HG03175 (cell line): ENCODE data around the gene KCNJ10.

Source experiments
- ATAC-seq: cut with Tn5 transposase; IDR thresholded peaks from one replicate; pipeline ENCODE4 v1.9.1; 2021; ENCODE audit warnings: mild to moderate bottlenecking, moderate library complexity; ENCODE audit not compliant: unreplicated experiment

Gene KCNJ10

DNA sequence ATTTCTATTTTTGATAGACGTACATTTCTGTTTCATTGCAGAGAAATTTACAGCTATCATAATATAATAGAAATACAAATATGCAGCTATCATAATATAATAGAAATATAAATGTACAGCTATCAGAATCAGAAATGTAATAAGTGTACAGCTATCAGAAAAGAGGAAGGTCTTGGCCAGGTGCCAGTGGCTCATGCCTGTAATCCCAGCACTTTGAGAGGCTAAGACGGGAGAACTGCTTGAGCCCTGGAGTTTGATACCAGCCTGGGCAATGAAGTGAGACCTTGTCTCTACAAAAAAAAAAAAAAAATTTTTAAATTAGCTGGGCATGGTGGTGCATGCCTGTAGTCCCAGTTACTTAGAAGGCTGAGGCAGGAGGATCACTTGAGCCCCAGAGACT is 76.0 kb downstream of the KCNJ10 start:
- no peak for ATAC-seq

GRCh38 chr1:159992161-159992560 is 77.8 kb downstream of the KCNJ10 start:
- no peak for ATAC-seq

GRCh38 chr1:159991513-159991912 is 78.4 kb downstream of the KCNJ10 start:
- no peak for ATAC-seq

- no peak for ATAC-seq
These were observed 80.0 kb downstream of the KCNJ10 start for GRCh38 chr1:159990005-159990404.

GRCh38 chr1:159989581-159989980 is 80.4 kb downstream of the KCNJ10 start:
- ATAC-seq, result no peak

DNA sequence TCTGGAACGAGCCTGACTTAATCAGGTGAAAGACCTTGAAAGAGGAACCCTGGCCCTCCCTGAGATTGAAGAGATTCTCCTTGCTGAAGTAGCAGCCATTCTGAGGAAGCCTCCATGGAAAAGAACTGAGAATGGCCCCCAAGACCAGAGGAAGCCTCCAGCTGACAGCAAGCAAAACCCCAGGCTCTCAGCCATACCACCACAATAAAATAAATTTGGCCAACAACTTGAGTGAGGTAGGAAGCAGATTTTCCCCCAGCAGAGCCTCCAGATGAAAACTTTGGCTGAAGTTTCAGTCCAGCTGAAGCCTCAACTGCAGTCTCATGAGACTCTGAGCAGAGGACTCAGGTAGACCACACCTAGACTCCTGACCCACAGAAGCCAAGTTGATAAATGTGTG is 82.0 kb downstream of the KCNJ10 start:
- ATAC-seq, result no peak

GRCh38 chr1:159987186-159987585 is 82.8 kb downstream of the KCNJ10 start:
- ATAC-seq, result no peak

- ATAC-seq, result no peak
These were observed 83.4 kb downstream of the KCNJ10 start for GRCh38 chr1:159986531-159986930.

DNA sequence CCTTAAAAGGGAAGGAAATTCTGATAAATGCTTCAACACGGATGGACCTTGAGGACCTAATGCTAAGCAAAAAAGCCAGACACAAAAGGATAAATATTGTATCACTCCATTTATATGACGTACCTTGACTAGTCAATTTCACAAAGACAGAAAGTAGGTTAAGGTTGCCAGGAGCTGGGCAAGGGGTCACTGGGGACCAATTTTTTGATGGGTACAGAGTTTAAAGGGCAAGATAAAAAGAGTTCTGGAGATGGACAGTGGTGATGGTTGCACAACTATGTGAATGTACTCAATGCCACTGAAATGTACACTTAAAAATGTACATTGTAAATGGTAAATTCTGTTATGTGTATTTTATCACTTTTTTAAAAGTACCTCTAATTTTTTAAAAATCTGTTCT is 83.9 kb downstream of the KCNJ10 start:
- no peak for ATAC-seq

- no peak for ATAC-seq
These were observed 84.5 kb downstream of the KCNJ10 start for GRCh38 chr1:159985473-159985872.

DNA sequence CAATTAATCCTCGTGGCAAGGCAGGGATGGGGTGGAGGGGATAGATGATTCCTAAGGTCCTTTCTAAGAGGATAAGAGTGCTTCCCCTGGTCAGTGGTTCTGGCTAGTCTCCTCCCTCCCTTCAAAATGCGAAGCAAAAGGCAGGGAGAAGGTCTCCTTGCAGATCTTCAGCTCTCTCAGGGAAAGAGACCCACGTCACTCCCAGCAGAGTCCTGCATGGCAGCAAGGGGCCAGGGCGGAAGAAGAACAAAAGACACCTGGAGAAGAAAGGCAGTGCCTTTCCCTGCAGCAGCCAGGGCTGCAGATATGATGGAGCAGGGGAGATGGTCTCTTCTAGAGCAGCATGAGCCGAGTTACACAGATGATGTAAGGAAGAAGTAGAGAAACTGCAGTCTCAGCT is 86.3 kb downstream of the KCNJ10 start:
- ATAC-seq, result no peak

DNA sequence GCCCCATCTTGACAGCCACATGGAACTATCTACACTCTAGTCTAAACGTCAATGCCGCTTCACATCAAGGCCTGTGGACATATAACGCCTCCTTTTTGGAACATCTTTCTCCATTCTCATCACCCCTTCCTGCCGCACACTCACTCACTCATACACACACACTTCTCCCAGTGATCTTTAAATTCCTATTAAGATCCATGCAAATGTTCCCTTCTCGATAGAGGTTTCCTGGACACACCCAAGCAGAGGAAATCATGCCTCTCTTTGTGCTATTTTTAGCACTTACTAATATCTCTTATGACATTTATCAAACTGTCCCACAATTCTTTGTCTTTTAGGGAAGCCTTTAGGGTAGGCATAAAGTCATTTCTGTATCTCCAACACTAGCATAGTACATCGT is 87.7 kb downstream of the KCNJ10 start:
- ATAC-seq, result no peak

DNA sequence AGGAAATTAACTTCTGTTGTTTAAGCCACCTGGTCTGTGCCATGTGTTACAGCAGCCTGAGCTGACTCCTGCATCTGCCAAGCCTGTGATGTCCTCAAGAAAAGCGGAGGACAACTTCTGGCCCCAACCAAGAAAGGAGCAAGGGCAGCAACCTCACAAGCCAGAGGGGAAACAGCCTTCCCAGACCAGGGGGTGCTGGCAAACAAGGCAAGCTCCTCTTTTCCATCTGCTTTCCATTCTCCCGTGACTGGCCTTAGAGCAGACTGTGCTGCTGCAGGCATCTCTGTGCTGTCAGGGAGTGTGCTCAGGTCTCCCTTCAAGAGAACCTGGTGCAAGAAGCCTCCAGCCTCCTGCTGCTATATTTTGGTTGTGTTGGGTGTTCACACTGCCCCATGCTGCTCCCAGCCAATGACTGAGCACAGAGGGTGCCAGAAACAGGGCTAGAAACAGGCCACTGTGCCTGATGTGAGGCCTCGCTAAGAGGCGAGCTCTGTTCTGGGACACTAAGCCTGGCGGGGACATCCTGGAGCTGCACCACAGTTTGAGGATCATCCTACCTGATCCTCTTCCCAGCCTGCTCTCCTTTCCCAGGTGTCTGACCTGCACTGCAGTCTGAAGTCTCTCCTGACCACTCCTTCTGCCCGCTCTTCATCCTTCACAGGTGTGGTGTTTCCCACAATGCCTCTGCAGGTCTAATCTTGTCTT is 88.5 kb downstream of the KCNJ10 start:
- no peak for ATAC-seq

DNA sequence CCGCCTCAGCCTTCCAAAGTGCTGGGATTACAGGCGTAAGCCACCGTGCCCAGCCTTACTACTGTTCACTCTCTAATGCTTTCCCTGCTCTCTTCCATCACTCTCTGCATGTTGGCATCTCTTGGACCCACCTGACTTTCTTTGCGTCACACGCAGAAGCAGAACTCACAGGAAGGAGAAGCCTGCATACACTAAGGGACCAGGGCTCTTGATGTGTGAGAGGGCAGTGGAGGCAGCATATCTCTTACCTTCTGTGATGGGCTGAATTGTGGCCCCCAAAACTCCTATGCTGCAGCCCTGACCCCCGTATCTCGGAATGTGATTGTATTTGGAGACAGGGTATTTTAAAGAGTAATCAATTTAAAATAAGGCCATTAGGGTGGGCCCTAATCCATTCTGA is 89.2 kb downstream of the KCNJ10 start:
- ATAC-seq, result no peak

- ATAC-seq, result no peak
These were observed 89.9 kb downstream of the KCNJ10 start for GRCh38 chr1:159980076-159980475.

- no peak for ATAC-seq
These were observed 90.7 kb downstream of the KCNJ10 start for GRCh38 chr1:159979257-159979656.

GRCh38 chr1:159978107-159978398 is 91.9 kb downstream of the KCNJ10 start:
- no peak for ATAC-seq

- ATAC-seq, result no peak
These were observed 92.4 kb downstream of the KCNJ10 start for GRCh38 chr1:159977364-159978106.

GRCh38 chr1:159974350-159974965 is 95.5 kb downstream of the KCNJ10 start:
- no peak for ATAC-seq

GRCh38 chr1:159973350-159973940 is 96.5 kb downstream of the KCNJ10 start:
- no peak for ATAC-seq

DNA sequence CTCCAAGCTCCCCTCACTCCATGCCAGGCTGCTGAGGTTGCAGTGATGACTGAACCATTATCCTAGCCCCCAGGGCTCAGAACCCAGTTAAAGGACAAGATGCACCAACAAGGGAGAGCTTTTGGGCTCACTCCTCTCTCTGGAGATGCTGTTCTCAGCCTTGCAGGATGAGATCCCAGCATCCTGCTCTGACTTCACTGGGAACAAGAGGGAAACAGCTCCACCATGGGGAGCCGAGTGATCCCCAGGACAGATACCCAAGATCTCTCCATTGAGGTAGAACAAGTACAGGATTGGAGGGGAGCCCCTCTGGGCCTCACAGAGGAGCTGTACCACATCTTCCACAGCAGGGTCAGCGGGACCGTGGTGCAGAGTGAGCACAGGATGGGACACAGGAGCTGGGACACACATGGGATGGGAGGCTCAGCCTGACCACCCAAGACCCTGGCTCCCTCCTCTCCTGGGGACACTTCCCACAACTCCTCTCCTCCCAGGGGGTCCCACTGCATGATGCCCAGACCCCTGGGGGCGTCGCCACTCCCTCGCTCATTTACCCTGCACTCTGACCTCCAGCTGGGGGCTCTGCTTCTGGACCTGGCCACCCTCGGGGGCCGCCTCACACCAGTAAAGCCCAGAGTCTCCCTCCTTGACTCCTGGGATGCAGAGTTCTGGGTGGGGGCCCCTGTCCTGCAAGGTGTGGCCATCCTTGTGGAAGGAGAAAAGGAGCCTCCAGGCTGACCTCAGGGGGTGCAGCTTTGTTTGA is 97.3 kb downstream of the KCNJ10 start:
- ATAC-seq, result no peak
